HG02981 (cell line): ENCODE results near the gene SURF2.
A peak's percentile ranks its signal among the peaks of the same experiment; 100 is the strongest.

Experiments used
- ATAC-seq: cut with Tn5 transposase; IDR thresholded peaks from one replicate; pipeline ENCODE4 v1.9.1; 2021; ENCODE audit warnings: mild to moderate bottlenecking, moderate library complexity; ENCODE audit not compliant: unreplicated experiment

SURF2 gene

GRCh38 chr9:133335924-133336811, 20.2 kb upstream of the SURF2 start, which contains the start of gene SURF6:
SURF6 (minus strand) TSS chr9:133336188; CDS start chr9:133336132, 56 bp downstream.
- ATAC-seq, result peak; percentile 78

DNA sequence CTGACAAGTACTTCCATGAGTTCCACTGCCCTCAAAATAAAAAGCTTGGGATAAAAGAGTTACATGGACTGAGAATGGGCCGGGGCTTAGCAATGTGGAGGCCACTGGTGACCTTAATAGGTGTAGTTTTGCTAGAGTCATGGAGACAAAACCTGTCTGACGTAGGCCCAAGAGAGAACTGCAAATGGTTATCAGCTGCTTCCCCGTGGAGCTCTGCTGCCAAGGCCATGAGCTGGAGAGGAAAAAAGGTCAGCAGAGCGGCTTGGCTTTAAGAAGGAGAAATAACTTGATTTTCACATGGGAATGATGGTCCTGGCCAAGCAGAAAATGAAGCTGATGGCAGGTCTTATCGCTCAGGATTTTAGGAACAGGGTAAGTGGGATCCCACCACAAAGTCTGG, 16.7 kb upstream of the SURF2 start:
- no peak for ATAC-seq

GRCh38 chr9:133340256-133340655, 16.1 kb upstream of the SURF2 start:
- no peak for ATAC-seq

DNA sequence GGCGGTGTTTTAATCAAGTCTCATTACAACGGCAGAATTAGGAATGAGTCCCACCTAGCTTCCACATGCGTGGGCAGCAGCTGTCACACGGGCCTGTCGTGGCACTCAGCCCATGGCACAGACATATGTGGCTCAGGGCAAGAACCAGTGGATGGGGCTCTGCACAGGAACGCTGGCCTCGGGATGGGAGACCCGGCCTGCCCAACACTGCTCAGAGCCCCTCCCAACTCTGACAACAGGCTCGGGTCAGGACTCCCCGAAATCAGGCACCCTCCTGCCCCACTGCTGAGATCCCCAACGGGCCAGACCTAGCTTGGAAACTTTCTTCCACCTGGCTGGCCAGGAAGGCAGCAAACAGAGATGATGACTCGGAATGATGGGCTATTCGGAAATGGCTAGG, 15.4 kb upstream of the SURF2 start:
- ATAC-seq, result no peak

DNA sequence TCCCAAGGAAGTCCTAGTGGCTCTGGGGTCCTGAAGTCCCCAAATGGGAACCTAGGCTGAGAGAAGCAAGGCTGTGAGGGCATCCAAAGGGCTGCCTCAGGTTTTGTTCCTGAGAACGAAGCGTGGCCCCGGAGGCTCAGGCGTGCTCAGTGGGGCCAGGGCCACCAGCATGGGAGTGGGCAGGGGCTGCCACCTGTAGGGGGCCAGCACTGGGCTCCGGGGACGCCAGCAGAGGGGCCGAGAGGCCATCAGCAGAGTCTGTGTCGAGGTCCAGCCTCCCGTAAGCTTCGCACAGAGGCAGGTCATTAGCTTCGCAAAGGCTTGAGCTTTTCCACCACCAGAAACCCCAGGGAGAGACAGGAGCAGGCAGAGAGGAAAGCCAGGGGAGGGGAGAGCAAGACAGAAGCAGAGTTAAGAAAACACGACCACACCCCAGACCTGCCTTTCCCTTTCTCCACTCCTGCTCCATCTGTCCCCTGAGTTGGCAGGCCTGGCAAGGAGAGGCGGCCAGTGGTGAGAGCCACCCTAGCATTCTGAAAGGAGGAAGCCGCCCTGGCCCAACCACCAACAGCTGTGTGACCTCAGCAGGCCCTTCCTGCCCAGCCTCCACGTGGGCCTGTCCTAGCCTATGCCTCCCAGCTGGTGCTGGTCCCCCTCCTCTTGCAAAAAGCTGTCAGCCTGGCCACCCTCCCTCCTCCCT, 14.8 kb upstream of the SURF2 start:
- no peak for ATAC-seq

- ATAC-seq, result no peak
These were observed 14.3 kb upstream of the SURF2 start for GRCh38 chr9:133342069-133342406.

DNA sequence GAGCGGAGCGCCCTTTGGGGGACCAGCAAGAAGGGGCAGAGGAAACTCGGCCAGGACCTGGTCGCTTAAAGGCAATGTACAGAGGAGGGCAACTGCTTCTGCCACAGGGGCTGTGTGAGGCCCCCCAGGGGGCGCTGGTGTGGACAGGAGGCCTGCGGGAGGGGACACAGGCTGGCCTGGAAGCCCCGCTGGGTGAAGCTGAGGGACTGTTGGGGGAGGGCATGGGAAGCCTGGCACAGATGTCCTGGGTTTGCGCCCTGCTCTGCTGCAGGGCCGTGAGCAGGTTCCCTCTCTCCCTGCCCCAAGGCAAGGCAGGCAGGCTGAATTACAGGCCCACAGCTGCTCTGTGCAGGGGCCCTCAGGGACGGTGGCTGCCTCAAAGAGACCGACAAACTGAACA, 13.8 kb upstream of the SURF2 start:
- no peak for ATAC-seq

DNA sequence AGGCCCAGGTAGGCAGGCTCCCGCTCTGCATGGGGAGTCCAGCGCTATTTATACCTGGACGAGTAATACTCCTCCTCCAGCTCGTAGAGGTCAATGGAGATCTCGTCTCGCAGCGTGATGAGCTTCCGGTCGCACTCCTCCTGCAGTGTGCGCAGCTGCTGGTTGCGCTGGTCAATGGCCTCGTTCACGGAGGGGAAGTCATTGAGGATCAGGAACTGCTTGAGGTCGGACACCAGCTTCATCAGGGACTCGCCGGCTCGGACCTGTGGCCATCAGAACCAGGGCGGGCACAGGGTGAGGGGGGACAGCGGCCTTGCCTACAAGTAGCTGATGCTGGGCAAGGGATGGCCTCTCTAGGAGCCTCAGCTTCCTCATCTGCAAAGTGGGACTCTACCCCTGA, 12.3 kb upstream of the SURF2 start:
- ATAC-seq, result no peak

- no peak for ATAC-seq
These were observed 11.4 kb upstream of the SURF2 start for GRCh38 chr9:133344979-133345378.

GRCh38 chr9:133345596-133345995, 10.8 kb upstream of the SURF2 start:
- ATAC-seq, result no peak

GRCh38 chr9:133346021-133346785, 10.1 kb upstream of the SURF2 start:
- ATAC-seq, result no peak

DNA sequence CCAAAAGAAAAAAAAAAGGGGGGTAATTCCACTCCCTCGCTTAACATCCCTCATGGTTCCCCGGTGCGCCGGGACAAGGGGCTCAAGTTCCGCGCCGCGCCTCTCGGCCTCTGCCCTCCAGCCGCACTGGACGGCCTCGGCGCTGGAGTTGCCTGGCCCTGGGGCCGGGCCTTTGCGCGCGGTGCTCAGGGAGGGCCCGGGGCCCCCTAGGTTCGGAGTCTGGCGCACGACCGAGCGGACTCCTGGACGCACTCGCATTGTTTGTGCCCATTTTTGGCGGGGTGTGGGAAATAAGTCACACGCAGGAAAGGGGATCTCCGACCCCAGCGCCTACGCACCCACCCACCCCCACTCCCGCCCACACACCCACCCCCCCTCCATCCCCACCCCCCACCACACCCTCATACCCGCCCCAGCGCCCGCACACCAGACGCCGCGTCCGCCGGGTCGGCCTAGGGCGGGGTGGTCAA, 8.8 kb upstream of the SURF2 start:
- peak; percentile 23 for ATAC-seq

GRCh38 chr9:133347985-133348717, 8.2 kb upstream of the SURF2 start, which contains the start of the genes MED22 and RPL7A:
MED22 (minus strand) TSS chr9:133348131; CDS start chr9:133346662, 1,469 bp downstream.
RPL7A (plus strand) TSS chr9:133348218; CDS start chr9:133348244, 26 bp downstream.
- ATAC-seq, result peak; percentile 70

DNA sequence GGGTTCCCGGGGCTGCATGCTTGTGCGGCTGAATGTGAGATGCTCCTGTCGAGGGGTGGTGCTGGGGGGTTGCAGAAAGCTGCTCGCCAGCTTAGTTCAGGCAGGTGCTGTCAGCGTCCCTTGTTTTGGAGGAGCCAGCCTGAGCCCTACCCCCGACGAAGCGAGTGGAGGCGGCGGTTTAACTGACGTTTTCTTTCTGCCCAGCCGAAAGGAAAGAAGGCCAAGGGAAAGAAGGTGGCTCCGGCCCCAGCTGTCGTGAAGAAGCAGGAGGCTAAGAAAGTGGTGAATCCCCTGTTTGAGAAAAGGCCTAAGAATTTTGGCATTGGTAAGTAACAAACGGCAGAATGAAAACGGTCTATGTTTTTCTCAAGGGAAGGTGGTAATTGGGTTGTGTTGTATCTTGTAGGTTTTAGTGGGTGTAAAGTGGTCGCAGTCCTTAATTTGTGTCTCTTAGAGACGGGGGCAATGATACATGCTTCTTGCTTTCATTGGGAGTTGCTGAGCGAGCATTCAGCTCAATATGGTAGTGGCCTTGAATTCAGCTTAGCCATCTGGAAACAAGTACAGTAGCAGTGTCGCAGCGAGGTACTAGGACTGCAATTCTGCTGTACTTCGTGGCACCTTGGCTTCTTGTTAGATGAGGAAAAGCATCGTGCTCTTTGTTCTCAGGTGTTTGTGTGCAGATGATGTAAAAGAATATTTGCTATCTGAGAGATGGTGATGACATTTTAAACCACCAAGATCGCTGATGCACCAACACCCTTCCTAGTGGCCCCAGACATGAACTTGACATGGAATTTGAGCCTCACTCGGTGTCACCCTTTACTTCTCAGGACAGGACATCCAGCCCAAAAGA, 7.4 kb upstream of the SURF2 start:
- ATAC-seq, result no peak

DNA sequence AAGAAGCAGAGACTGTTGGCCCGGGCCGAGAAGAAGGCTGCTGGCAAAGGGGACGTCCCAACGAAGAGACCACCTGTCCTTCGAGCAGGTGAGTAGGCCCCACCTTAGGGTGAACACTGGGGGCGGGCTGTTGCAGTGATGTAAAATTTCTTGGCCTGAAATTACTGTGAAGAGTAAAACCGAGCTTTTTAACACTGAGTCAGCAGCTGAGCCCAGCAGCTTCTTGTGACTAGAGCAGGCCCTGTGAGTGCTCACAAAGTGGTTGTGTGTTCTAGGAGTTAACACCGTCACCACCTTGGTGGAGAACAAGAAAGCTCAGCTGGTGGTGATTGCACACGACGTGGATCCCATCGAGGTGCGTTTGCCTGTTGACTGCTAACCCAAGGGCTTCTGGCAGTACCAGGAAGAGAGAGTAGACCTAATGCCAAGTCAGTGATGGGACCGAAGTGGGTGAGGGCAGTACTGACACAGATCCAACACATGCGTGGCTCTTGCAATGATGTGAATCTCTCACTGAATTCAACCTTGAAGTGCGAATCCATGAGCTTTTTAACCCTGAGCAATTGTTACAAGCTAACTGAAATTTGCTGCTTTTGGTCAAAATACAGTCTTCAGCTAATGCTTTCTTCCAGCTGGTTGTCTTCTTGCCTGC, 6.3 kb upstream of the SURF2 start:
- no peak for ATAC-seq

DNA sequence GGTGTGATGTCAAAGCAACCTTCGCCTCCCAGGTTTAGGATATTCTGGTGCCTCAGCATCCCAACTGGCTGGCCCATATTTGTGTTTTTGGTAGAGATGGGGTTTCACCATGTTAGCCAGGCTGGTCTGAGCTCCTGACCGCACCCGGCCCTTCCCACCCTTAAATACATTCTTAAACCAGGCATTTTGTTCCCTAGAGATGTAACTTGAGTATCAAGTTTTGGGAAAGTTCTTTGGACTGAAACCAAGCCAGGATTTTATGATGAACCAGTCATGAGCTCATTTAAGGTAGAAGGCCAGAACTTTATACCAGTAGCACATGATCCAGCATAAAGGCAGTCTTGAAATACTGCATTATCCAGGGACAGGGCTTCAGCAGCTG, 4.8 kb upstream of the SURF2 start:
- ATAC-seq, result no peak

GRCh38 chr9:133351908-133352634, 4.3 kb upstream of the SURF2 start:
- ATAC-seq, result no peak

- no peak for ATAC-seq
These were observed 3.6 kb upstream of the SURF2 start for GRCh38 chr9:133352635-133353340.
